ENCODE measurements around the gene TCF4. TPM values are rescaled to one million over a fixed set of nuclear protein-coding genes. Genes with fewer than 3 reads are reported as not detected.

The TCF4 gene
- polyA plus RNA-seq, 1 donor, result 77.2 TPM

DNA sequence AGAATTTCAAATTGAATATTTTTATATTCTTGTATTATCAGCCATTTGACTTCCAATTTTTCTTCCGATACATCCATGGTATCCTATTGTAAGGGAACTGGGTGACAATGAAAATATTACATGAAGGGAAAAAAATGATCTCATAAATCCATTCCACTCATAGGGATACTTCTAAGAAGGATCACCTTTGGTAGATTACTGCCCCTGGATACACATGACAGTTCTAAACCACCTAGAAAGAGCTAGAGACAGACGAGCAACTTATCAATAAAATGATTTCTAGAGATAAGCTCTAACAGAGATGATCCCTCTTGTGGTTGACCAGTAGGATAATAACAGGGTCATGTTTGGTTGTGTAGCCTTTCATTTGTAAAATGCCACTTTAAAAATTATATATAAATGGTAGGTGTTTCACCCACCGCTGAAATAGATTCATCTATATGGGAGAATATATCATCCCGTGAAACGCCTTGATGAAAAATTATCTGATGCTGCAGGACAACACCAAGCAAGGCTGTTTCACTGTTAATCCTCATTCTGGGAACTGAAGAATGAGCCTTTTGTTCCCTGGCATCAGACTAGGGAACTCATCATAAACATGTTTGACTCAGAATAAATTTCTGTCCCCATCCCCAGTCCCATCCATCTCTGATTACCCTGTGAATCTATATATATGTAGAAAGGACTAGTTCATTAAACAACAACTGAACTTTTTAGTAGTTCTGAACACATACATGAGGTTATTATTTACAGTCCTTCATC is 180.0 kb downstream of the TCF4 start:
- DNase-seq, result no peak

DNA sequence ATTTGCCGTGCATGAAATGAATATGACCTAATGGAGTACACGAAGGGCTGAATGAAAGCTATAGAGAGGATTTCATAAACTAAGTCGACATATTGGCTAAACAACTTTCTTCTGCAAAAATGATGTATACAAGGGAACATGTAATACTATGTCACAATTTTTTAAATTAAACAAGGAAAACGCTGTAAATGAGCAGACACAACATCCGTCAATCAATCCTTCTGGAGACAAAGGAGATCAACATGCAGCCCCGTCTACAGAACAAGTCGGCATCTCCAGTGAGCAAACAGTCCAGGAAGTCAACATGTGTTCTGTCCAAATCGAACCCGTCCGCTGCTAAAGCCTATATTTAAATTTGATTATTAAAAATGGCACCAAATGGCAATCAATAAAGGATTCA is 180.8 kb downstream of the TCF4 start:
- DNase-seq, result no peak

GRCh38 chr18:55406451-55406991 is 181.5 kb downstream of the TCF4 start:
- DNase-seq, result no peak

DNA sequence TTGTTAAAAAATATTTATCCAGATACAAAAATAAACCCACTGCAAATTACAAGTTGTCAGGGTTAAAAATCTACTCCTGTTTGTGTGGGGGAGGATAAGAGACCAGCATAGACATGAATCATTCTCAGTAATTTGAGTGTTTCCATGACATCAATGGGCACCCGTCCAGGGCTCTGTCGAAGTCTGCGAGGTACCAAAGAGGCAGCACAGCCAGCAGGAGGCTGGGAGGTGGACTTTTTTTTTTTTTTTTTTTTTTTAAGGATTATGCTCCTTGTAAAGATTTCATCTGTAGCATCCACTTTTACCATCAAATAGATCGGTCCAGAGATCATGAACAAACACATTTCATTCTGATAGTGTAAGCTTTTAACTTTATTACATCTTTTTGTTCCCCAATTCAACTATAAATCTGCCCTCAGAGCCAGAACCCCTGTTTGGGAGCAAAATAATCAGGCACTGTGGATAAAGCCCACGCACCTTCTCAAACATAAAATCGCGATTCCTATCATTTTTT is 182.0 kb downstream of the TCF4 start:
- peak; percentile 79 for DNase-seq

- DNase-seq, result no peak
Measured at GRCh38 chr18:55405475-55405874, 182.5 kb downstream of the TCF4 start.

DNA sequence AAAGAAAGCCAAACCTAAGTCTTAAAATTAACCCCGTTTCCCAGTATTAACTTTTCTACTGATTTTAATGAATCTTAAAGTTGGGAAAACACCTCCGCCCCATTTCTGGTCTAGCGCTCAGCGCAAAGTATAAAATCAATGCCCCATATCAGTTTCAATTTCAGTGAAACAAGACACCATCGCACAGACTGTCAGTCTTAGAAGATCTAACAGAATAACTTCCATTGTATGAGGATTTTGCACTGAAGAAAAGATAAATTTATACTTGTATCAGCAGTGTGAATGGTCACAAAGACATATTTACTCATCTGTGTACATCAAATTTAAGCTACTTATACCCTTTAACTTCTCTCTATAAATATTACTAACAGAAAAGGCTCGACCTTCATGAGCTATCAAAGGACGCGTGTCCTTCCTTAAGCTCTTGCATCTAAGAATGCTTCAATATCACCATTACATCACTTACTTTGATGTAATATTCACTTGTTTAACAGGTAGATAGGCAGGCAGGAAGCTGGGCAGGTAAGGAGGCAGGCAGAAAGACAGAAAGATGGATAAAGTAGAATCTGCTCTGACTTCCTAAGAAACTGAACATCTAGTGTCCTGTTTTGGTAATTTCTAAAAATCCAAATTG is 183.0 kb downstream of the TCF4 start:
- DNase-seq, result no peak

DNA sequence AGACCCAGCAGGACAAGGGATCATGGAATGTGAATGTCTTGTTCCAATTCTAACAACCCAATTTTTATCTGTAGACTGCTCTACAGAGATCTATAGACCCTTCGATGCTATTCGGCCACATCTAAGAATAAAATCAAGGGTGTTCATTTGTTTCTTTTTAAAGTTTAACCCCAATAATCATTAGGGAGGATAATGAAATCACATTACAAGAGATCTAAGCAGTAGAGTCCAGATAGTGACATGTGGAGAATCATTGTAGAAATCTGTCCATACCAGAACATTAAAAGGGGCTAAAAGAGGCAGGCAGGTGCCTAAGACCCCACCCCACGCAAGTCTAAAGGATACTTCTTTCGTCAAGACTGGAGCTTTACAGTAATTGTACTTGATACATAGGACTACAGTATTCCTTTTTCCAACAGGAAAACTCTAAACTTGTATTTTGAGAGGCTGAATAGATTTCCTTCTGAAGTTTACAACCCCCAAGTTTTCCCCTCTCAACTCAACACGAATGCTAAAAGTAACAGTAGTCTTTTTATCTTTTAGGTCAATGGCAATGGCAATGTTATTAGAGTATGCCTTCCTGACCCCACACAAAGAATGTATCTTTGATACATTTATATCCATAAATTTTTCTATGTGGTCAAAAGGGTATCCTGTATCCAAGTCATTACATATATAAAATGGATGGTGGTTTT is 183.7 kb downstream of the TCF4 start:
- DNase-seq, result no peak

DNA sequence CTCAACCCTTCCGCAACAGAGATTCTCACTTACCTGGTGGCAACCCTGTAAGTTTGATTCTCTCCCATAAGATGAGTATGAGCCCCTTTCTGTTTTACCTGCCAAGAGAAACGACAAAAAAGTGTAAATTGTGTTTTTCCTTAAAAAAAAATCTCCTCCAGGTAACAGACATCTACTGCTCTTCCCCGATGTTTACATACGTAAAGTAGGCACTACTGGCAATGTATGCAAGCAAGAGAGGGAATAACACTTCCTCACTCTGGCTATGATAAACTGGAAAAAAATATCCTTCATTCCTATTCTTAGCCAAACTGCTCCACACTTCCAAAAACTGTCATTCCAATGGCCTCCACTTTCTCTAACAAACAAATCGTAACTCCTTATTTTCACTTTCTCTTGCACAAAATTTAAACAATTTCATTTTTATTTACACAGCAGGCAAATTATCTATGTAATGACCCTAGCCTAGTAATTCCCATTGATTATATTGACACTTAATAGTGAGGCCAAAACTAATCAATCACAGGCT is 184.5 kb downstream of the TCF4 start:
- no peak for DNase-seq

GRCh38 chr18:55402731-55403405 is 185.1 kb downstream of the TCF4 start:
- DNase-seq, result no peak

- DNase-seq, result peak; percentile 77
Measured at GRCh38 chr18:55401638-55402191, 186.3 kb downstream of the TCF4 start.

DNA sequence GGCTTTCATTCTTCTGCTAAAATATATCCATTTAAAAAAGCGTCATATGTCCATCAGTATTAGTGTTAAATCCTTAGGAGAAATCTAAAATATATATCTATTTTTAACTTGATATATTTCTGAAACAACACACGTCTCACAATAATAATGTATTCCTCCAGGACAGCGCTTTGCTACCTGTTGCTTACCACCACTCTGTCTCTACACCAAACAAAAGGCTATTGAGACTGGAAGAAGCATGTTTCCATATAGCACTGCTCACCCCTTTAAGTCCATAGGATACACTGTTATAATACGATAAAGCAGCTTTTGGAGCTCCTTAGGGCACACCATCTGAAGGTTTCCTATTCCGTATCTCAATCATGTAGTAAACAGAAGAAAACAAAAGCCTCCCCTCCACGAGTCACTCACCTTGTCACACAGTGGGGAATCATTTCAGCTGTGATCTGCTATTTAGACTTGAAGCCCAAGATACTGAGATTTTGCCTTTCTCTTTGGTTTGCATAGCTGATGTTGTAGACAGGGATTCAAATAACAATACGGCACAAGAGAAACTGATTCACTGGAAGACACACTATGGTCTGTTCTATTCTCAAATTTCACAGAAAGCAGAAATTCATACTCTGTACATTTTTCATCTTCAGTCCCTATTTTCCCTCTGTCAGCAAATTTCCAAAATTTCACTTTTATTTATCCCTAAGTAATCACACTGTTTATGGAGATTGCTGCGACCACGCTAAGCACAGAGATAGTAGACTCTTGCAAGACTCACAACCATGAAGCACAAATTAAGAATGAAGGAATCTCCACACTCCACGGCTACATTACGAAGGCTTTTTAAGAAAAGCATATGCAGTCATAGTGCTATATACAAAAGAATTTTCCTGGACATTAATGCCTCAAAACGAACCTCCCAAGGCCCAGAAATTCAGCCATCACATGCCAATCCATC is 187.1 kb downstream of the TCF4 start:
- DNase-seq, result no peak

DNA sequence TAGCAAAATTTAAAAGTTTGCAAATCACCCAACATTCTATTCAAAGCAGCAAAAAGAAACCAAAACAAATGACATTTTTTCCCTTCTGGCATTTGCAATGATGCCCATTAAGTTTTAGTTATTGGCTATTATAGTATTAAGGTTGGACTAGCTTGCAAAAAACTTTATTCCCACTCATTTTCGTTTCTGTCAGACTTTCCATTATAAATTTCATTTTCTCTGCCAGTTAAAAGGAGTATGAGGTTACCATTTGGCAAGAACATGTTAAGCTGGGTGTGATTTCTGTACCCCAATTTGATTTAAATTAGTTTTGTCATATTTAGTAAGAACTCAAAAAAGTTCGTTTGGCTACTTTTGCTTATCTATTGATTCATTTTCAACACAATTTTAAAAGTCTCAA is 187.9 kb downstream of the TCF4 start:
- DNase-seq, result no peak

DNA sequence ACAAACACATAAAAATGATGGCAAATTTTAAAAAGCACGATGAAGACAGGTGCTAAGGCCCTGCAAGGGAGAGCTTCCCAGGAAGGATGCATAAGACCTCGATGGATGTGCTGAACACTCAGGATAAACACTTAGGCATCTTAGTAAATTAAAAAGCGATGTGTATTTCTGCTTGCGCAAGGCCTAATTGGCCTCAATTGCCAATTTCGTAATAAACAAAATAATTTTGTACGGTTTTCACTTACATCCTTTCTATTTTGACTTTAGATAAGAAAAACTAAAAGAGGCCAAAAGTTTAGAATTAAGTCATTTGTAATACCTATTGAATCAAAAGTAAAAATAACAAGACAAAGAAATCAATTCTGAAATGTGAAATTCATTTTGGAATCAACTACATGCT is 189.1 kb downstream of the TCF4 start:
- no peak for DNase-seq

GRCh38 chr18:55396979-55397378 is 191.0 kb downstream of the TCF4 start:
- no peak for DNase-seq

DNA sequence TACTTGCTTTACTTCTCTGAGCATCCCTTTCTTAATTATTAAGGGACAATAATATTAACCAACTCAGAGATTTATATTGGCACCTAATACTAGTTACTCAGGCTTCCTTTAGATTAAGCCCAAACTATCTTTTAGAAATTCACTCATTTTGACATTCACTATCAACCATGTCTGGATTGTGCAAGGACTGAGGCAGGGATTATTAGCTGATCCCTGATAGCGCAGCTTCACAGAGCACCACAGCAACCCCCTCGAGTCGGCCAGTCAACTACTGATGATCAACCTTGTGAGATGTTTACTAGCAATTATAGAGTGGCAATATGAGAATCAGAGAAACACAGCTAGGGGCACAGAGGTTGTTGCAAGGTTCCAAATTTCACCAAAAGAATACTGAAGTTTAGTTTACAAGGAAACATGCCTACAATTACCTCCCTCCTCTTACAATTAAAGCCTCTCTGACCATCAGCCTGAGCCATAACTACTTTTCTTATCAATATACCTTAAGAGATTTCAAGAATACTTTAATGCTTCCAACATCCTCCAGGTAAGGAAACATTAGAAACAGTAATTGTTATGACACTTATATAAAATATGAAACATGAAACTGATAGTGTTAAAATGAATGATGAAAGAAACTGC is 191.6 kb downstream of the TCF4 start:
- DNase-seq, result no peak

GRCh38 chr18:55395799-55396198 is 192.2 kb downstream of the TCF4 start:
- DNase-seq, result no peak

GRCh38 chr18:55390898-55391297 is 197.1 kb downstream of the TCF4 start:
- DNase-seq, result no peak

DNA sequence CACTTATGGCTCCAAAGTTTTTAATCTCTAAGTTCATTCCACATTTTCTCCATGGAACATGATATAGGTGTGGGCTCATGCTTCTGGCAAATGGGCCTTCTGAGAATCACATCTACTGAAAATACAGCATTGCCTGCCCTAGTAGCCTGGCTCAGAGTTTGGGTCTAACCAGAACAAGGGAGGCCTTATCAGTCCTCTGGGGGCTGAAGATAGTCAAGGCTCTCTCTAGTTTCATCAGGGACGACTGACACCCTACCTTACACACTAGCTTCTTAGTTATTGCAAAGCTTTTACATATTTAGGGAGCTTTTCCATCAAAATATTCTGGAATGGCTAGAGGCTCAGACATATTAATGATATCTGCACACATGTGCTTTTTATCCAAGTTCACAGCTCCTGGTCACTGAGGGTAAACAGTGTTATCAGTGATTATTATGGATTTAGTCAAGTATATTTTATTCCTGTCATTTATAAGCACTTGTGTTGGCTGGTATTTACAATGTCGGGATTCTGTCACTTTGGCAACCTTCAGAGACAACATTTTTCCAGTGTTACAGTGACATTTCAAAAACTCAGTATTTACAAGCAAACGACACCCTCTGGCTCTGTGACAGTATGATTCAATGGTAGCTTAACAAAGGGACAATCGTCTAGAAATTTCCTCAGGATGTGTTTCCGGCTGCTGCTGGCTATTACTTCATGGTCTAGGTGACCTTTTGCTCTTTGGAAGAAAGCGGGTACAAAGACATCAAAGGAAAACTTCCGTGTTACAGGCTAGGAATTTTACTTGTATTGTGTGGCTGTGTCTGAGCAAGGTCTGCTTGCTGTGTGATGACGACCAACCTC is 200.6 kb downstream of the TCF4 start:
- no peak for DNase-seq

DNA sequence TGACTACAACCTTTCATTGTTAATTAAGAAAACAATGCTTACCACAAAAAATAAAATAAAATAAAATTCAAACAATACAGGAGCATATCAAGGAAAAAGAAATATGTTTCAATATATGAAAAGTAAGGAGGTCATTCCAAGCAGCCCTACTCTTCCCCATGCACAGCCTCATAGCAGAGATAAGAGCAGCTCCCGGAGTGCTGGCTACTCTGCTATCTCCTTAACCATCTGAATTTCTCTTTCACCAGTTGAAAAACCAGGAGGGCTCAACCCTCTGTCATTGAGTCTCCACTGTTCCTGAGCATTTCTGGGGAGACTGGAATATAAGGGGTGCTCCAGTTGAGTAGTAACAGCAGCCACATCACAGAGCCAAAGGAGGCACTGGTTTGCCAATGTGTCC is 201.4 kb downstream of the TCF4 start:
- no peak for DNase-seq

Measured in left kidney (tissue), 2 donors.